ENCODE measurements around the gene CAMK4. TPM values are rescaled to one million over a fixed set of nuclear protein-coding genes. Genes with fewer than 3 reads are reported as not detected.

Gene CAMK4
- total RNA-seq, 1 experiment from 2014 or later, result 10.2 TPM

DNA sequence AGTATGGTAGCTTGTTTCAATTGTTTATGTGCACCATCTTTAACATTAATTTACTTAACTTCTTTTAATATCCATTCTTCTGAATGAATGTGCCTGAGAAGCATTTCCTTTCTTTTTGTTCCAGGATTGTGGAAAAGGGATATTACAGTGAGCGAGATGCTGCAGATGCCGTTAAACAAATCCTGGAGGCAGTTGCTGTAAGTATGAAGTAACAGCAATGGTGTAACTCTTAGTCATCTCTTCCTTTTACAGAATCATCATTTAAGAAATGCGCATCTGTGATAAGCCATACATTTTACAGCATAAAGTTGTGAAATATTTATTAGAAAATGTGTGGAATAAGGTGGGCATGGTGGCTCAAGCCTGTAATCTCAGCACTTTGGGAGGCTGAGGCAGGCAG, 170.4 kb downstream of the CAMK4 start:
- ChIA-PET POLR2A (no interaction called here), CTCF (no interaction called here), RAD21 (ENCODE audit: low non-redundant PET in 1 of 2, low total read pairs in 2 of 2, uncharacterized antibody in 2 of 2, unreplicated experiment in 2 of 2) (no interaction called here)
- BruUV-seq (replicated peaks), result no TSS peak
- H3K9me2 ChIP-seq (ENCODE audit: insufficient read depth), result no peaks in the 10 kb centered on the region
- H3K27ac ChIP-seq (ENCODE audit: low read depth, low read length), result no peak overlapping the region
- no peak overlapping the region for H3K9ac ChIP-seq (ENCODE audit: low read length)
- no peak overlapping the region for H3K4me2 ChIP-seq (ENCODE audit: low read length)
- H3K9me3 ChIP-seq (ENCODE audit: control insufficient read depth in 1 of 2, insufficient read depth in 1 of 2, low read depth in 1 of 2, low read length in 2 of 2), result no peaks in the 10 kb centered on the region
- ATAC-seq (no peak), DNase-seq (ENCODE audit: low read depth, low spot score) (no peak)
- no peak overlapping the region for H3K4me3 ChIP-seq (replicated peaks in 1 of 2; ENCODE audit: low read depth in 1 of 2, low read length in 2 of 2)
- peaks cover 0 to 3% of the 10 kb centered on the region in 2 experiments; a peak in 2 of 4 replicates for H3K4me1 ChIP-seq (ENCODE audit: control insufficient read depth in 1 of 2, insufficient read depth in 2 of 2, low read length in 2 of 2)
- H3K36me3 ChIP-seq (ENCODE audit: control insufficient read depth in 1 of 2, insufficient read depth in 2 of 2, low read length in 2 of 2), result no peaks in the 10 kb centered on the region
- intact Hi-C loops (cut with micrococcal nuclease), result no loop called here
- no peaks in the 10 kb centered on the region for H3K79me2 ChIP-seq (ENCODE audit: insufficient read depth, low read length)
- TF ChIP-seq REST (IDR thresholded peaks at IDR 0.05; ENCODE audit: low read depth) (no peak), FOSL1 (IDR thresholded peaks at IDR 0.05; ENCODE audit: low read depth) (no peak), EGR1 (IDR thresholded peaks at IDR 0.05; ENCODE audit: low read depth) (no peak), SP1 (IDR thresholded peaks at IDR 0.05; ENCODE audit: low read depth) (no peak), EZH2phosphoT487 (IDR thresholded peaks at IDR 0.05; ENCODE audit: borderline replicate concordance) (no peak), ZNF274 (IDR thresholded peaks at IDR 0.05; ENCODE audit: low read depth, low read length) (no peak), POLR2AphosphoS5 (IDR thresholded peaks at IDR 0.05; ENCODE audit: low read depth, low read length) (no peak), ZFX (IDR thresholded peaks at IDR 0.05) (no peak), RAD21 (IDR thresholded peaks at IDR 0.05; ENCODE audit: low read depth) (no peak), SIN3A (IDR thresholded peaks at IDR 0.05; ENCODE audit: low read depth) (no peak), YY1 (IDR thresholded peaks at IDR 0.05; ENCODE audit: extremely low read depth, insufficient replicate concordance, low read depth, low read length) (no peak), CEBPB (IDR thresholded peaks at IDR 0.05; ENCODE audit: low read depth) (no peak), CBX3 (IDR thresholded peaks at IDR 0.05; ENCODE audit: low read depth) (no peak), ELF1 (IDR thresholded peaks at IDR 0.05; ENCODE audit: borderline replicate concordance, low read depth) (no peak), JUND (IDR thresholded peaks at IDR 0.05) (no peak), ATF3 (IDR thresholded peaks at IDR 0.05) (no peak), POLR2A (IDR thresholded peaks at IDR 0.05; ENCODE audit: borderline replicate concordance, extremely low read depth, insufficient read depth, insufficient read length) (no peak)
- TF ChIP-seq, protein P1, sequence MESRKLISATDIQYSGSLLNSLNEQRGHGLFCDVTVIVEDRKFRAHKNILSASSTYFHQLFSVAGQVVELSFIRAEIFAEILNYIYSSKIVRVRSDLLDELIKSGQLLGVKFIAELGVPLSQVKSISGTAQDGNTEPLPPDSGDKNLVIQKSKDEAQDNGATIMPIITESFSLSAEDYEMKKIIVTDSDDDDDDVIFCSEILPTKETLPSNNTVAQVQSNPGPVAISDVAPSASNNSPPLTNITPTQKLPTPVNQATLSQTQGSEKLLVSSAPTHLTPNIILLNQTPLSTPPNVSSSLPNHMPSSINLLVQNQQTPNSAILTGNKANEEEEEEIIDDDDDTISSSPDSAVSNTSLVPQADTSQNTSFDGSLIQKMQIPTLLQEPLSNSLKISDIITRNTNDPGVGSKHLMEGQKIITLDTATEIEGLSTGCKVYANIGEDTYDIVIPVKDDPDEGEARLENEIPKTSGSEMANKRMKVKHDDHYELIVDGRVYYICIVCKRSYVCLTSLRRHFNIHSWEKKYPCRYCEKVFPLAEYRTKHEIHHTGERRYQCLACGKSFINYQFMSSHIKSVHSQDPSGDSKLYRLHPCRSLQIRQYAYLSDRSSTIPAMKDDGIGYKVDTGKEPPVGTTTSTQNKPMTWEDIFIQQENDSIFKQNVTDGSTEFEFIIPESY (IDR thresholded peaks at IDR 0.05; ENCODE audit: extremely low read depth, insufficient replicate concordance, low read length), result no peak
- TF ChIP-seq, protein P2, sequence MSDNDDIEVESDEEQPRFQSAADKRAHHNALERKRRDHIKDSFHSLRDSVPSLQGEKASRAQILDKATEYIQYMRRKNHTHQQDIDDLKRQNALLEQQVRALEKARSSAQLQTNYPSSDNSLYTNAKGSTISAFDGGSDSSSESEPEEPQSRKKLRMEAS (IDR thresholded peaks at IDR 0.05), result no peak
- TF ChIP-seq, protein P3, sequence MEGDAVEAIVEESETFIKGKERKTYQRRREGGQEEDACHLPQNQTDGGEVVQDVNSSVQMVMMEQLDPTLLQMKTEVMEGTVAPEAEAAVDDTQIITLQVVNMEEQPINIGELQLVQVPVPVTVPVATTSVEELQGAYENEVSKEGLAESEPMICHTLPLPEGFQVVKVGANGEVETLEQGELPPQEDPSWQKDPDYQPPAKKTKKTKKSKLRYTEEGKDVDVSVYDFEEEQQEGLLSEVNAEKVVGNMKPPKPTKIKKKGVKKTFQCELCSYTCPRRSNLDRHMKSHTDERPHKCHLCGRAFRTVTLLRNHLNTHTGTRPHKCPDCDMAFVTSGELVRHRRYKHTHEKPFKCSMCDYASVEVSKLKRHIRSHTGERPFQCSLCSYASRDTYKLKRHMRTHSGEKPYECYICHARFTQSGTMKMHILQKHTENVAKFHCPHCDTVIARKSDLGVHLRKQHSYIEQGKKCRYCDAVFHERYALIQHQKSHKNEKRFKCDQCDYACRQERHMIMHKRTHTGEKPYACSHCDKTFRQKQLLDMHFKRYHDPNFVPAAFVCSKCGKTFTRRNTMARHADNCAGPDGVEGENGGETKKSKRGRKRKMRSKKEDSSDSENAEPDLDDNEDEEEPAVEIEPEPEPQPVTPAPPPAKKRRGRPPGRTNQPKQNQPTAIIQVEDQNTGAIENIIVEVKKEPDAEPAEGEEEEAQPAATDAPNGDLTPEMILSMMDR (IDR thresholded peaks at IDR 0.05 in 2 of 3, conservative IDR thresholded peaks at IDR 0.05 in 1 of 3; ENCODE audit: borderline replicate concordance in 1 of 3, insufficient read depth in 1 of 3, low read depth in 2 of 3, low read length in 2 of 3), result no peak
- H4K20me1 ChIP-seq (ENCODE audit: insufficient read depth), result no peaks in the 10 kb centered on the region
- no peak overlapping the region for H2AFZ ChIP-seq (ENCODE audit: low read depth, low read length, poor library complexity, severe bottlenecking)
- H3K27me3 ChIP-seq (ENCODE audit: insufficient read depth, low read length), result no peaks in the 10 kb centered on the region

All from HCT116 (cell line).